Stomach (tissue), 4 donors: ENCODE results near the gene WIPF2.
"Not testable (repeated sequence)": the region's sequence is repeated elsewhere in the genome, so short reads cannot be mapped to it uniquely, and the experiment has no call there.

Source experiments
- CTCF ChIP-seq, 7 experiments: fragments of 450-650 bp in 4 of 7; fragments of 200-600 bp in 3 of 7; sonication (generic) in 3 of 7; IDR thresholded peaks; one replicate each; pipeline ENCODE4 v1.5.1; 2016 to 2019; ENCODE audit warnings: antibody characterized with exemption in 7 of 7, control low read depth in 2 of 7, mild to moderate bottlenecking in 1 of 7
- POLR2AphosphoS5 ChIP-seq, 3 donors: sonication (generic); formaldehyde crosslinking; IDR thresholded peaks; one replicate each; pipeline ENCODE4 v1.6.1; 2016; ENCODE audit warnings: antibody characterized with exemption in 3 of 3

- TF ChIP-seq POLR2AphosphoS5, CTCF (IDR thresholded peaks at IDR 0.05): not testable (repeated sequence)
Observed at GRCh38 chr17:40299159-40299757, 80.2 kb downstream of the WIPF2 start.
